HepG2 (cell line): ENCODE results near the gene VEGFB. TPM values are rescaled to one million over a fixed set of nuclear protein-coding genes. Genes with fewer than 3 reads are reported as not detected.

Source experiments
- ADNP ChIP-seq: sonication (generic); formaldehyde crosslinking; IDR thresholded peaks from 2 replicates; pipeline ENCODE4 v1.4.0; 2020; ENCODE audit warnings: missing genetic modification reagents
- AHR ChIP-seq: IDR thresholded peaks from 2 replicates; pipeline ENCODE4 v1.6.1; 2018; ENCODE audit warnings: missing genetic modification reagents, missing compliant biosample characterization
- CENPT ChIP-seq: sonication (generic); formaldehyde crosslinking; IDR thresholded peaks from 2 replicates; pipeline ENCODE4 v1.8.0; 2022; ENCODE audit warnings: low read depth, mild to moderate bottlenecking, moderate library complexity, missing genetic modification reagents
- ELF3 ChIP-seq: IDR thresholded peaks from 2 replicates; pipeline ENCODE4 v1.6.1; 2016; ENCODE audit warnings: missing genetic modification reagents, missing compliant biosample characterization
- GPBP1L1 ChIP-seq: sonication (generic); formaldehyde crosslinking; IDR thresholded peaks from 2 replicates; pipeline ENCODE4 v1.5.0; 2020; ENCODE audit warnings: mild to moderate bottlenecking, missing genetic modification reagents
- HHEX ChIP-seq: IDR thresholded peaks from 2 replicates; pipeline ENCODE4 v1.6.1; 2016; ENCODE audit warnings: control low read depth
- MEIS2 ChIP-seq: sonication (generic); formaldehyde crosslinking; IDR thresholded peaks from 2 replicates; pipeline ENCODE4 v1.9.0; 2021; ENCODE audit warnings: mild to moderate bottlenecking, missing genetic modification reagents
- NFKB2 ChIP-seq: sonication (generic); formaldehyde crosslinking; IDR thresholded peaks from 2 replicates; pipeline ENCODE4 v1.4.0; 2020; ENCODE audit warnings: missing genetic modification reagents, borderline replicate concordance
- NRL ChIP-seq: sonication (generic); formaldehyde crosslinking; IDR thresholded peaks from 2 replicates; pipeline ENCODE4 v1.5.0; 2020; ENCODE audit warnings: missing genetic modification reagents, mild to moderate bottlenecking, moderate library complexity, borderline replicate concordance
- RBAK ChIP-seq: sonication (generic); formaldehyde crosslinking; IDR thresholded peaks from 2 replicates; pipeline ENCODE4 v1.5.1; 2020; ENCODE audit warnings: mild to moderate bottlenecking, missing genetic modification reagents
- REXO4 ChIP-seq: sonication (generic); formaldehyde crosslinking; IDR thresholded peaks from 2 replicates; pipeline ENCODE4 v1.8.0; 2022; ENCODE audit warnings: missing genetic modification reagents, mild to moderate bottlenecking, borderline replicate concordance
- ZBTB14 ChIP-seq: sonication (generic); formaldehyde crosslinking; IDR thresholded peaks from 2 replicates; pipeline ENCODE4 v1.4.0; 2020; ENCODE audit warnings: missing genetic modification reagents
- ZBTB26 ChIP-seq: IDR thresholded peaks from 2 replicates; pipeline ENCODE4 v1.6.1; 2016; ENCODE audit warnings: missing compliant biosample characterization, missing genetic modification reagents, borderline replicate concordance
- ZNF784 ChIP-seq: sonication (generic); formaldehyde crosslinking; IDR thresholded peaks from 2 replicates; pipeline ENCODE4 v1.5.1; 2020; ENCODE audit warnings: missing genetic modification reagents, mild to moderate bottlenecking, borderline replicate concordance
- ZSCAN25 ChIP-seq: sonication (generic); formaldehyde crosslinking; IDR thresholded peaks from 2 replicates; pipeline ENCODE4 v1.8.0; 2022; ENCODE audit warnings: mild to moderate bottlenecking, missing genetic modification reagents
- polyA plus RNA-seq, 8 experiments: library from polyadenylated mRNA; depleted of rRNA in 3 of 8; stranded (reverse) in 7 of 8; unstranded in 1 of 8; fragments of >200 nt; fragmentation: Illumina TruSeq in 4 of 8; extraction: Trizol in 4 of 8; gene quantifications; 2 replicates each; pipeline versions ENCODE4 v1.2.1 to v1.2.3, GENCODE V29; 2011 to 2016; ENCODE audit warnings: low read depth in 4 of 8, missing spikeins in 1 of 8, mixed read lengths in 1 of 8; ENCODE audit not compliant: insufficient read depth in 1 of 8
- total RNA-seq, 5 experiments: library from RNA; depleted of rRNA; stranded (reverse); fragments of >200 nt; fragmentation: Illumina TruSeq; extraction: Trizol; gene quantifications; 2 replicates each; pipeline ENCODE4 v1.2.3, GENCODE V29; 2016; ENCODE audit warnings: low read depth in 1 of 5
- TF ChIP-seq, protein P1 (sequence below): sonication (generic); formaldehyde crosslinking; IDR thresholded peaks from 2 replicates; pipeline ENCODE4 v1.4.0; 2020; ENCODE audit warnings: missing genetic modification reagents

Gene VEGFB
- total and polyA plus RNA-seq, 2 of the 13 experiments (the other 11 are each of a cell fraction or from before 2014, with no cell fraction given): 9.0 to 11.3 TPM

DNA sequence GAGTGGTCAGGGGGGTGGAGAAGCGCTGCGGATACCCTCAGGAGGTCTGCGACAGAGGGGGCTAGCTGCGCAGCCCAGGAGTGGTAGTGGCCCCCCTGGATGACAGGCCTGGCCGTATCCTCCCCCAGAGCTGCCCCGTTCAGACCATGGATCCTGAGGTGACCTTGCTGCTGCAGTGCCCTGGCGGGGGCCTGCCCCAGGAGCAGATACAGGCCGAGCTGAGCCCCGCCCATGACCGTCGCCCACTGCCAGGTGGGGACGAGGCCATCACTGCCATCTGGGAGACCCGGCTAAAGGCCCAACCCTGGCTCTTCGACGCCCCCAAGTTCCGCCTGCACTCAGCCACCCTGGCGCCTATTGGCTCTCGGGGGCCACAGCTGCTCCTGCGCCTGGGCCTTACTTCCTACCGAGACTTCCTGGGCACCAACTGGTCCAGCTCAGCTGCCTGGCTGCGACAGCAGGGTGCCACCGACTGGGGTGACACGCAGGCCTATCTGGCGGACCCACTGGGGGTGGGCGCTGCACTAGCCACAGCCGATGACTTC, 7.8 kb upstream of the VEGFB start (continued):
- TF ChIP-seq, protein P1, sequence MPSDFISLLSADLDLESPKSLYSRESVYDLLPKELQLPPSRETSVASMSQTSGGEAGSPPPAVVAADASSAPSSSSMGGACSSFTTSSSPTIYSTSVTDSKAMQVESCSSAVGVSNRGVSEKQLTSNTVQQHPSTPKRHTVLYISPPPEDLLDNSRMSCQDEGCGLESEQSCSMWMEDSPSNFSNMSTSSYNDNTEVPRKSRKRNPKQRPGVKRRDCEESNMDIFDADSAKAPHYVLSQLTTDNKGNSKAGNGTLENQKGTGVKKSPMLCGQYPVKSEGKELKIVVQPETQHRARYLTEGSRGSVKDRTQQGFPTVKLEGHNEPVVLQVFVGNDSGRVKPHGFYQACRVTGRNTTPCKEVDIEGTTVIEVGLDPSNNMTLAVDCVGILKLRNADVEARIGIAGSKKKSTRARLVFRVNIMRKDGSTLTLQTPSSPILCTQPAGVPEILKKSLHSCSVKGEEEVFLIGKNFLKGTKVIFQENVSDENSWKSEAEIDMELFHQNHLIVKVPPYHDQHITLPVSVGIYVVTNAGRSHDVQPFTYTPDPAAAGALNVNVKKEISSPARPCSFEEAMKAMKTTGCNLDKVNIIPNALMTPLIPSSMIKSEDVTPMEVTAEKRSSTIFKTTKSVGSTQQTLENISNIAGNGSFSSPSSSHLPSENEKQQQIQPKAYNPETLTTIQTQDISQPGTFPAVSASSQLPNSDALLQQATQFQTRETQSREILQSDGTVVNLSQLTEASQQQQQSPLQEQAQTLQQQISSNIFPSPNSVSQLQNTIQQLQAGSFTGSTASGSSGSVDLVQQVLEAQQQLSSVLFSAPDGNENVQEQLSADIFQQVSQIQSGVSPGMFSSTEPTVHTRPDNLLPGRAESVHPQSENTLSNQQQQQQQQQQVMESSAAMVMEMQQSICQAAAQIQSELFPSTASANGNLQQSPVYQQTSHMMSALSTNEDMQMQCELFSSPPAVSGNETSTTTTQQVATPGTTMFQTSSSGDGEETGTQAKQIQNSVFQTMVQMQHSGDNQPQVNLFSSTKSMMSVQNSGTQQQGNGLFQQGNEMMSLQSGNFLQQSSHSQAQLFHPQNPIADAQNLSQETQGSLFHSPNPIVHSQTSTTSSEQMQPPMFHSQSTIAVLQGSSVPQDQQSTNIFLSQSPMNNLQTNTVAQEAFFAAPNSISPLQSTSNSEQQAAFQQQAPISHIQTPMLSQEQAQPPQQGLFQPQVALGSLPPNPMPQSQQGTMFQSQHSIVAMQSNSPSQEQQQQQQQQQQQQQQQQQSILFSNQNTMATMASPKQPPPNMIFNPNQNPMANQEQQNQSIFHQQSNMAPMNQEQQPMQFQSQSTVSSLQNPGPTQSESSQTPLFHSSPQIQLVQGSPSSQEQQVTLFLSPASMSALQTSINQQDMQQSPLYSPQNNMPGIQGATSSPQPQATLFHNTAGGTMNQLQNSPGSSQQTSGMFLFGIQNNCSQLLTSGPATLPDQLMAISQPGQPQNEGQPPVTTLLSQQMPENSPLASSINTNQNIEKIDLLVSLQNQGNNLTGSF: 0 out of 2 replicates have a peak, but pooled peaks have one; percentile 17
- TF ChIP-seq ADNP (CRISPR knock-in tag) (no peak), ZBTB14 (CRISPR knock-in tag) (0 out of 2 replicates have a peak, but pooled peaks have one; percentile 44), NFKB2 (CRISPR knock-in tag) (0 out of 2 replicates have a peak, but pooled peaks have one; percentile 11), RBAK (CRISPR knock-in tag) (no peak), REXO4 (CRISPR knock-in tag) (0 out of 2 replicates have a peak, but pooled peaks have one; percentile 58), CENPT (no peak), NRL (peak; percentile 25; the same call in 1 of the 2 replicates), ZNF784 (CRISPR knock-in tag) (peak; percentile 68; the same call in 1 of the 2 replicates), ELF3 (CRISPR knock-in tag) (0 out of 2 replicates have a peak, but pooled peaks have one; percentile 29), ZSCAN25 (CRISPR knock-in tag) (no peak), HHEX (no peak), GPBP1L1 (CRISPR knock-in tag) (no peak), AHR (0 out of 2 replicates have a peak, but pooled peaks have one; percentile 24), ZBTB26 (CRISPR knock-in tag) (no peak), MEIS2 (CRISPR knock-in tag) (peak; percentile 29; the same call in 1 of the 2 replicates)
